COLO668 (cell line): Measurements from ENCODE around the gene DHPS.

ENCODE experiments used
- DNase-seq: peaks from one replicate; lab custom pipeline; 2025; ENCODE audit not compliant: unreplicated experiment; lab: John Stamatoyannopoulos, UW

DHPS gene

GRCh38 chr19:12675940-12676339 is 5.7 kb downstream of the DHPS start:
- no peak for DNase-seq

DNA sequence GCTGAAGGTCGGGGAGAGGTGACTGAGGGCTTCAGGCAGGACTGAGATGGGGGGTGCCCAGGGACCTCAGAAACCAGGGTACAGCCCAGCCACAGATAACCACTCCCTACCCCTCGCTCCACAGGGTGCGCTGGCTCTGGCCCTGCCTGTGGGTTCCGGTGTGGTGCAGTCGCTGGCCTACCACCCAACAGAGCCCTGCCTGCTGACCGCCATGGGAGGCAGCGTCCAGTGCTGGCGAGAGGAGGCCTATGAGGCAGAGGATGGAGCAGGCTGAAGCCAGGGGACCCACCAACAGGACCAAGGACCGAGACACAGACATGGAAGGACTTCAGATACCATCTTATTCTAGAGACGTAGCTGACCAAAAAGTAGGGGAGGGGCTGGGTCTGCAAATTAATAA is 6.3 kb downstream of the DHPS start:
- no peak for DNase-seq

- DNase-seq: no peak
Observed at GRCh38 chr19:12672744-12673143, 8.9 kb downstream of the DHPS start.

DNA sequence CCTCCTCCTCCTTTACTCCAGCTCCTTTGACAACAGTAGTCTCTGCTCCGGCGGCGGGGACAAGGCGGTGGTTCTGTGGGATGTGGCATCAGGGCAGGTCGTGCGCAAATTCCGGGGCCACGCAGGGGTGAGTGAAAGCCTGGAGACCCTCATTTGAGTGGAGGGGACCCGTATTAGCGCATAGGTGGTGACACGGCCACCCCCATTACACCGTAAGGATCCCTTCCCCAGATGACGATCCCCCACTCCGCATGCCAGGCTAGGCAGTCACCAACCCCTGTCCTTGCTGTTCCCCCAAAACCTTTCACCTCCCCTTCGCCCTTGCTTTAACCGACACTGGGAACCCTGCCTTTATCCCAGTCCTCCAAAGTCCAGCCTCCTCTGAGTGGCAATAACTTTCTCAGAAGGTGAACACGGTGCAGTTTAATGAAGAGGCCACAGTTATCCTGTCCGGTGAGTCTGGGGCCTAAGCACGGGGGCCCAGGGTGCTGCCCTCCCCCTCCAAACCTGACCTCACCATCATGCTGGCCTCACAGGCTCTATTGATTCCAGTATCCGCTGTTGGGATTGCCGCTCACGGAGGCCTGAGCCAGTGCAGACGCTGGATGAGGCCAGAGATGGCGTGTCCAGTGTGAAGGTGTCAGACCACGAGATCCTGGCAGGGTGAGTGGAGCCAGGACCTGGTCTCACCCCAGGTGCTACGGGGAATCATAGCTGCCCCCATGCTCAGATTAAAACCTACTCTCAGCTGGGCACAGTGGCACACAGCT is 11.3 kb downstream of the DHPS start:
- DNase-seq: no peak

- peak; percentile 76 for DNase-seq
Observed at GRCh38 chr19:12669270-12670158, 12.2 kb downstream of the DHPS start.

DNA sequence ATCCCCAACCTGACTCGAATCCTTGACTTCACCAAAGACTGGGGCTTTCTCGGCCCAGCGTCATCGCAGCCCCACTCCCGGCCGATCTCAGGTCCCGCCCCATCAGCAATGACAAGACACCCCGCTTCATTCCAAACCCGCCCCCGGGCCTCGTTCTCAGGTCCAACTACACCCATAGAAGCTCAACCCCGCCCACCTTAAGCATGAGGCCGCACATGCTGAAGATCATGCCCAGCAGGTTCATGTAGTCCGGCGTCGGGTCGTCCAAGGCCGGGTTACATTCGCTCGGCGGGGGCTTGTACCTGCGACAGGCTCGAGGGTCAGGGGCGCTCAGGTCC is 12.8 kb downstream of the DHPS start:
- DNase-seq: peak; percentile 26

DNA sequence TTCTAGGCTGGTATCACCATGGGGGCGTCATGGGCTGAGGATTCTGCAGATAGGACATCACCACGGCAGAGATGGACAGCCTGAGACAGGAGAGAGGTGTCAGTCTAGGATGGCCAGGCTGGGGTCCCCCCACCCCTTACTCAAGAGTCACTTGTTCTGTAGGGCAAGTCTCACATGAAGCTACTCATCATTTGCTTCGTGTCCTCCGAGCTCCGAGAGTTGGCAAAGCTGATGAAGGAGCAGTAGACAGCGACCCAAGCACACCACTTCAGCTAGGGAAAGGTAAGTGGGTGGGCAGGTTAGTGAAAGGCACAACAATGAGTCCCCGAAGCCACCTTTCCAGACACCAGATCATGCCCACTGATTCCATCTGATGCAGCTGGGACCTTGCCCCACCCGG is 13.3 kb downstream of the DHPS start:
- DNase-seq: no peak

GRCh38 chr19:12667731-12668302 is 13.9 kb downstream of the DHPS start:
- DNase-seq: no peak

DNA sequence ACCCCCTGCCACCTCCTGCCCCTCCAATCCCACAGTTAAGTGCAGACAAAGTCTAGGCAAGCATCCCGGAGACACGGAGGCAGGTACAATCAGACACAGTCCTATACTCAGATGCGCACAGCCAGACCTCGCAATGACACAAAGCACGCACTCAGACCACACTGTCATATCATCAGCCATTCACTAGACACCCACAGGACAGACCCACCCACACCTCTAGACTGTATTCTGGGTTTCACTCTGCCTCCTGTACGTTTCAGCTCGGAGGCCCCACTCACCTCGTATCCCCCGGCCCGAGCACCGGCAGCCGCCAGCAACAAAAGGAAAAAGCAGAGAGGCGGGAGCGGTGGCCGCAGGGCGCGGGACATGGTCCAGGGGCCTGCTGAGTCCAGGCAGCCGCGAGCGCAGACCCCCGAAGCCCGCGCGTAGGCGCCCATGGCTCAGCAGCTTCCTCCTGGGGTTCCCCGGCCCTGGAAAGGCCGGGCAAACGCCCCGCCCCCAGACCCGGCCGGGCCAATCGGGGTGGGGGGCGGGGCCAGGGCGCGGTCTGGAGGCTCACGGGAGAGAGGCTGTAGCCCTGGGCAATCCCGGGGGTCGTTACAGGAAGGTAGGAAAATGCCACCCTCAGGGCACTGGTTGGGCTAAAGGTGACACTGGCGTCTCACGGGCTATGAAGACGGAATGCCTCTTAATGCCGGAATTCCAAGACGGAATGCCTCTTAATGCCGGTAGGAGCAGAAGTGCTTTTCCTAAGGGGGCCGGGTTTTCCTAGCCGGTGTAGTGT is 15.2 kb downstream of the DHPS start, which contains the start of the genes MAN2B1 and WDR83:
MAN2B1 (minus strand) TSS at position 478 of the 784 bp plus-strand sequence; CDS start at position 437, 41 bp downstream.
WDR83 (plus strand) TSS at position 543 of the 784 bp plus-strand sequence. CDS start 2,984 bp downstream, outside the sequence.
- DNase-seq: peak; percentile 84

DNA sequence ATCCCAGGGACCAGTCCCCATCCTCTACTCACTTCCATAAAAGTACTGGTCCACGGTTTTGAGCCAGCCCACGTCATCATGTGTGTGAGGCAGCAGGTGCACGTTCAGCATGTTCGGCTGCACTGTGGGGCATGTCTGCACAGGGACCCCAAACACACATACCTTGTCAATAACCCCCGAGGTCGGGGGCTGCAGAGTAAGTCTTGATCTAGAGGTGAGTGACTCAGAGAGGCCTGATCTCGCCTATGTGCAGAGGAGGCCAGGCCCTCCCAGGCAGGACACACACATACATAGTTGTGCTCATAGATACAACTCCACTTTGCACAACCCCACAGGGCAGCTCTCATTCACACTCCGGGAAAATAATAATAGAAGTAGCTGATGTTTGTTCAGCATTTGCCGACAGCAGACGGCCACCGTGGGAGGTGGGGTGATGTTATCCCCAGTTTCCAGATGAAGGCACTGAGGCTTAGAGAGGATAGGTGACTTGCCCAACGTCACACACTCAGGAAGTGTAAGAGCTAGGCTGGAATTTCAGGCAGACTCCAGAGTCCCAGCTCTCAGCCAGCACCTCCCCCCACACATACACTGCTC is 15.9 kb downstream of the DHPS start:
- no peak for DNase-seq

DNA sequence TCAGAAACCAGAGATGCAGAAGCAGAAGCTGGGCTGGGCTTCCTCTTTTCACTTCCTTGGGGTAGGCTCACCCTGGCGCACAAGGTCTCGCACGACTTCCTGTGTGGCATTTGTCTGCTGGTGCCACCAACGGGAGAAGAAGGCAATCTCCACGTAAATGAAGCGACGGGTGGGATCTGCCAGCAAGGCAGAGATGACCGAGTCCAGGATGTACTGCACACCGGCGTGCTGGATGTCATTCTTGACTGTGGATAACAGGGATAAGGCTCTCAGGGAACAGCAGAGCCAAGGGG is 16.5 kb downstream of the DHPS start:
- DNase-seq: no peak

DNA sequence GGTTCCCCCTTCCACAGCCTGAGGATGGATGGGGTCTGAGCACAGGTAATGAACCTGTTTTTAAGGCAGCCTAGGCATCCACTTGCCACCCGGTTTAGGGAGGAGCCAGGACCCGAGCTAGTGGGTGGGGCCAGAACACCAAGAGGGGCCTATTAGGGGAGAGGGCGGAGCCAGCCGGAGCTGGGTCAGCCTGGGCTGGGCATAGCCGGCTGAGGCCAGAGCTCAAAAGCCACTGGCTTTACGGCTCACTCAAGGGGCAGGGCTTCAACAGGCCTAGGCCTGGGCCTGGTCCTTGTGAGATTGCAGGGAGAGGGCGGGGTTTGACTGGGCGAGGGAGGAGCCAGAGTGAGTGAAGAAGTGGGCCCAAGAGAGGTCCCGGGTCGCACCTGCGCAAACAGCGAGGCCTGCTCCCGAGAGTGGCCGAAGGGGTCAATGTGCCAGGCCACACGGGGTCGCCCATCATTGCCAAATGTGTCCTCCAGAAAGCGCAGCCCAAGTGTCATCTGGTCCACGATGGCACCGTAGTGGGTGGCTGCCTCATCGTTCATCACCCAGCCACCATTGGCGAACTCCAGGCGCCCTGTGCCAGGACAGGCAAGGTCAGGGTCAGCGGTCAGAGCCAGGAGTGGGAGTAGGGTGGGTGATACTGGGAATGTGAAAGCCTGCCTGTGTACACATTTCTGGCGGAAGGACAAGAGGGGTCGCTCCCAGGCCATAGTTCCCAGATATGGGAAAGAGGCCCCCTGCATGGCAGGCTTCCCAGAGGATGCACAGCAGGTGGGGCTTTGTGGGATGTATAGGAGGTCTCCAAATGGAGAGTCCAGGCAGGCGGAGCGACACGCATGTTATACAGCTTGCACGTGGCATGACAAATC is 17.0 kb downstream of the DHPS start:
- DNase-seq: no peak

- no peak for DNase-seq
Observed at GRCh38 chr19:12660980-12661379, 20.7 kb downstream of the DHPS start.

DNA sequence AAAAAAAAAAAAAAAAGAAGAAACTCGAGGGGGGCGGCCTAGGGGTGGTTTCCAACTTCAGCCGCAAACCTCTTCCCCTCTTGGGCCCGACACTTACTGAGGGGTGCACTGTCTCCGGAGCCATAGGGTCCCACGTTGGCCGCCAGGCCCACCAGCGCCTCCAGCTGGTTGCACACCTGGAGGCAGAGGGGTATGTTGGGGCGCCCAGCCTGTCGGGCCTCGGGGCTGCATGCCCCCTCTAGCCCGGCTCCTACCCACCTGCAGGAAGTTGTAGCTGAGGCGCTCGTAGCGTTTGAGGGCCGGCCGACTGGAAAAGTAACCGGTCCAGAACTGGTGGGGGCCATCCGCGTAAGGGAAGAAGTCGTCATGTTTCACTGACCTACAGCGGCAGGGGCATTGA is 23.7 kb downstream of the DHPS start:
- no peak for DNase-seq

DNA sequence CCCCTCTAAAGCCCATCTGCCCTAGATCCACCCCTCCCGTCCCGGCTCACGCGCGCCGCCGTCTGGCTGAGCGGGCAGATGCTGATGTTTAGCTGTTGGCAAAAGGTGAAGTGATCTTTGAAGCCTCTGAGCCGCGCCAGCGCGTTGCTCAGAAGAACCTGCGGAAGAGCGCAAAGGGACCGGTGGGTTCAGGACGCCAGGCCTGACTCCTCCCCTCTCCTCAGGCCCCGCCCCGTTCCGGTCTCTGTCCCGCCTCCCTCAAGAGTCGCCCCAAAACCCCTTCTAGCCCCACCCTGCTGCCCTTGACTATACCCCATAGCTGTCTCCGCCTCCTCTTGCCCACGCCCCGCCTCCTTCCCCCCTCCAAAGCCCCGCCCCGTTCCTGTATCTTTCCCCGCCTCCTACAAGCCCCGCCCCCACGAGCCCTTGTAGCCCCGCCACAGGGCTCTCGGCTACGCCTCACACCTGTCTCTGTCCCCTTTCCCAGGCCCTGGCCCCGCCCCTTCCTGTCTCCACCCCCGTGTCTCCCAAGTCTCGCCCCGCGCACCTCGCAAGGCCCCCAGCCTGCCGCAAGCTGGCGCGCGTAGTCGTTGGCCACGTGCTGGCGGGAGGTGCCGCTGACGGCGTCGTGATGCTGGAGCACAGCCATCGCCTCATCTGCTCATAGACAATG is 24.6 kb downstream of the DHPS start:
- peak; percentile 12 for DNase-seq

DNA sequence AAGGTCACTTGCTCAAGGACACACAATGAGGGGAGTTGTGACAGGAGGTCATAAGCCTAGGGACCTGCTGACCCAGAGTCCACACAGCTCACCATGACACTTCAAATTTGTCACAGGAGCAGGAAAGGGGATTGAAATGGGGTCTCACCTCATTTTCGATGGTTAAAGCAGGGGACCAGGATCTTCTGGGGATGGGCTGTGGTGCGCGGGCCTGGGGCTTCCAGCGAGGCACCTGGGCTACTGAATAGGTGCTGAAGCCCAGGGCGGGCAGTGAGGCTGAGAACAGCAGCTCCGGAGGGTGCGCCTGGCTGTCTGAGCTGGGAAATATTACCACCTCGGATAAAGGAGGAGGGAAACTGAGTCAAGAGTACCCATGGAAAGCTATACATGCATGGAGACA is 26.1 kb downstream of the DHPS start:
- no peak for DNase-seq

GRCh38 chr19:12652219-12652618 is 29.5 kb downstream of the DHPS start:
- no peak for DNase-seq

DNA sequence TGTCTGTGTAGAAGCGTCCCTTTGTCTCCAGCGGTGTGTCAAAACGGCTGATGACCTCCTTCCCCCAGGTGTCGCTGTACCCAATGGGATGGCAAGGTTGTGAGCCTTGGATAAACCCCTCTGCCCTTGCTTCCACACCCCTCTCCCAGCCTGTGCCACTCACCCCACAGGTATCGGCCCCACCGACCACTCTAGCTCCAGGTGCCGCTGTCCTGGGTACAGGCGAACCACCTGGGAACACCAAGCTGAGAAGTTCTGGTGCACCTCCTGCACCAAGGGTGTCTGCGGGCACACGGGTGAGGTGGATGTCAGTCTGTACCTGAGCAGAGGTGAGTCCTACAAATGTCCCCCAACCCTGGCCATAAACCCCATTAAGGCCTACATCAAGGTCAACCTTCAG is 31.7 kb downstream of the DHPS start:
- no peak for DNase-seq

- peak; percentile 39 for DNase-seq
Observed at GRCh38 chr19:12648088-12648487, 33.6 kb downstream of the DHPS start.
